GM12875 (cell line): Measurements from ENCODE around the gene ROPN1L.
A peak's percentile ranks its signal among the peaks of the same experiment; 100 is the strongest.

Source experiments
- H3K4me3 ChIP-seq: one replicate; pipeline ENCODE4 v1.5.1; 2011; ENCODE audit warnings: low read depth, low read length, control low read depth
- CTCF ChIP-seq: IDR thresholded peaks from 2 replicates; pipeline ENCODE4 v1.5.1; 2011; ENCODE audit warnings: low read depth, mild to moderate bottlenecking, control low read depth, inconsistent platforms, low read length, moderate library complexity, borderline replicate concordance; ENCODE audit not compliant: insufficient read depth

The ROPN1L gene

GRCh38 chr5:10451137-10451824 lies 9.6 kb downstream of the ROPN1L start:
- TF ChIP-seq CTCF = no peak
- no peak overlapping the region for H3K4me3 ChIP-seq

GRCh38 chr5:10452768-10453331 lies 11.2 kb downstream of the ROPN1L start:
- peak; percentile 53; the same call in 1 of the 2 replicates for TF ChIP-seq CTCF
- H3K4me3 ChIP-seq = no peak overlapping the region

GRCh38 chr5:10453545-10453944 lies 11.9 kb downstream of the ROPN1L start:
- no peak overlapping the region for H3K4me3 ChIP-seq
- no peak for TF ChIP-seq CTCF

DNA sequence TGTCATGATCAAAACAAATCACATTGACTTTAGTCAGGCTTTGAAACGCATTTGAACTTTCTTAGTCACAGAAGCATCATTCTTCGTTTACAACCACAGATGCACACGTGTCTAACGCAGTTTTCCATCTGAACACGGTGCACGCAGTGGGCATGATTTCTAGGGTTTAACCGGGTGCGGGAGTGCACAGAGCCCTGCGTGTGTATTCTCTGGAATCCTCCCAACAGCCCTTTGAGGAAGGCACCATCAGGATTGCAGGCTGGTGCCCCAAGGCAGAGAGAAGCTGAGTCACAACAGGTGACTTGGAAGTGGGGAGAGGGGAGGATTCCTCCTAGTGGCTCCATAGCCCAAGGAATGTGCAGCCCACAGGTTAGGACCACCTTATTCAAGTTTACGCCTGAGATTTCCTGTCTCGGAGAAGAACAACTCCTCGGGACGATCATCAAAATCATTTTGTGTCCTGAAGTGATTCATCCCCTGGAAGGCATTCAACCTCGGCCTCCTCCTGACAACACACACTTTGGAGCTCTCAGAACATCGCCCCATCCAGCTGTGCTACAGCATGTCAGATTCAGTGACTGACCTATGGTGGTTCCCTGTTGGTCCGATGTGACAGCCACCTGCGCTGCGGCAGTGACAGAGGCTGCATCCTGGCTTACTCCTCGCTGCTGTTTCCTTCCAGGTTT lies 13.1 kb downstream of the ROPN1L start:
- no peak overlapping the region for H3K4me3 ChIP-seq
- TF ChIP-seq CTCF = no peak

DNA sequence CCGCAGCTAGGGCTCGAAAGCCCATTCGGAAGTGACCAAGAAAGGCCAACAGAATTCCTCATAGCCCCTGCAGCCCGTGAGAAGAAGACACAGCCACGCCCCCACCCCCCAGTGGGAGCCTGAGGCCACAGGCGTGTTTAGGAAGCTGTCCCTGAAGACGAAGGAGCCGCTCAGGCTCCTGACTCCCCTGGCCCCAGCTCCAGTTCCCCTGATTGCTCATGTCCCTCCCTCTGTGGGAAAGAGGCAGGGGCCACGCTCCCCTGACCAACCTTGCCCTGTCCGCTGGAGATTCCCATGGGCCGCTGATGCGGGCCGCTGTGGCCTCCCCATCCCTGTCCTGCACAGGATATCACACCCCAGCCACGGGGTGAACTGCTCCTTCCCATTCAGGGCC lies 13.6 kb downstream of the ROPN1L start:
- TF ChIP-seq CTCF = no peak
- no peak overlapping the region for H3K4me3 ChIP-seq

DNA sequence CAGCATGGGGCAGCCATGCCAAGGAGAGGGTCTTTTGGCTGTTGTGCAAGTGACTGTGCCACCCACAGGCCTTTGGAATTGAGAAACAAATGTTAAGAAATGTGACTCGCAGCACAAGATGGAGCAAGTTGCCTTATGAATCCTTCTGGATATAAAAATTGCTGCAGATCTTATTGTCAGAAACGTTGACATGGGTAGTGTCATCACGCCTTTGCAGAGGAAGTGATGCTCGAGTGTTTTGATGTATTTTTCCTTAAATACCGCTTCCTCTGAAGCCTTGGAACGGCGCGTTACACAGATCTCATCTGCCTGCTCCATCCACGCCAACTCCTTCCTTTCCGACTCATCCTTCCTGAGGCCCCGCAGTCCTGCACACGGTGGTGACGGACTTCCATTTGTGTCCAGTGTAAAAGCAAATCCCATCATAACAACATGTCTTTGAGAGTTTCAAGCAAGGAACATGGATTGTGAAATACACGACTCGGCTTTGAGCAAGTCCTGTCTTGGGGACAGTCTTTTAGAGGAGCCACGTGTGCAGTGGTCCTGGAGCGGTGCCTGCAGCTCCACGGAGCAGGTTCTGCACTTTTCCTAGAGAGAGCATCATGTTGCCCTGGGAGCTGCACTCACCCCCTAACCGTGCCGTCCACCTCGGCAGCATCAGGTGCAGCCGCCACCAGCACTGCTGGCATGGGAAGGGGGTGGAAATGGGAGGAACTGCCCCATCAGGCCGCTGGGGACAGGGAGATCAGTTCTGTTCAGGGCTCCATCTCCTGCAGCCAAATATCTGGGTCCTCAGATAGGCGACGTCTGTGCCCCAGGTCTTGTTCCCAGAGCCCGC lies 15.1 kb downstream of the ROPN1L start:
- no peak overlapping the region for H3K4me3 ChIP-seq

More for the DNA sequence above, 15.1 kb downstream of the ROPN1L start:
- TF ChIP-seq CTCF = no peak
